Mucosa of stomach (tissue), 1 donor: ENCODE results near the gene FN3KRP.

ENCODE experiments used
- H3K27me3 ChIP-seq: one replicate; pipeline ENCODE4 v1.7.0; 2013; ENCODE audit warnings: mild to moderate bottlenecking, low read length; ENCODE audit not compliant: control insufficient read depth, insufficient read depth
- H3K36me3 ChIP-seq: one replicate; pipeline ENCODE4 v1.7.0; 2013; ENCODE audit warnings: low read length; ENCODE audit not compliant: control insufficient read depth, insufficient read depth
- H3K4me1 ChIP-seq: one replicate; pipeline ENCODE4 v1.7.0; 2013; ENCODE audit warnings: mild to moderate bottlenecking, low read length; ENCODE audit not compliant: control insufficient read depth, insufficient read depth
- H3K4me3 ChIP-seq: one replicate; pipeline ENCODE4 v1.7.0; 2013; ENCODE audit warnings: low read length
- H3K9ac ChIP-seq: one replicate; pipeline ENCODE4 v1.7.0; 2013; ENCODE audit warnings: mild to moderate bottlenecking, low read length, moderate library complexity
- H3K9me3 ChIP-seq: one replicate; pipeline ENCODE4 v1.7.0; 2013; ENCODE audit warnings: mild to moderate bottlenecking, low read length, moderate library complexity; ENCODE audit not compliant: control insufficient read depth
- donor health status: Pancreatic carcinoma.

FN3KRP gene

DNA sequence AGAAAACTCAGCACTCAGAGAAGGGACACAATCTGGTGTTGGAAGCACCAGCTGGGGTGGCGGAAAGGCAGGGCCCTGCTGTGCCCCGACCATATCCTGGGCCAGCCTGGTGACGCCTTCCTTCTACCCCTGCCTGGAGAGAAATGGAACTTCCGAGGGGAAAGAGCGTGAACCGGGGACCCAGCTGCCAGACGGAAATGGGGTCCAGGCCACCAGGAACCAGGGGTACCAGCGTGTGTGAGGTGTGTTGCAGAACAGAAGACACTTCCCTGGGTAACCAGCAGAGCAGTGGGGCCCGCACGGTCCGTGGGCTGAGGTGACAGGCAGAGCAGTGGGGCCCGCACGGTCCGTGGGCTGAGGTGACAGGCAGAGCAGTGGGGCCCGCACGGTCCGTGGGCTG is 24.8 kb upstream of the FN3KRP start:
- Histone ChIP-seq H3K36me3 (no peaks in the 10 kb centered on the region), H3K4me3 (no peak overlapping the region), H3K9ac (no peak overlapping the region), H3K9me3 (no peaks in the 10 kb centered on the region), H3K27me3 (no peaks in the 10 kb centered on the region), H3K4me1 (peaks cover 22% of the 10 kb centered on the region)

DNA sequence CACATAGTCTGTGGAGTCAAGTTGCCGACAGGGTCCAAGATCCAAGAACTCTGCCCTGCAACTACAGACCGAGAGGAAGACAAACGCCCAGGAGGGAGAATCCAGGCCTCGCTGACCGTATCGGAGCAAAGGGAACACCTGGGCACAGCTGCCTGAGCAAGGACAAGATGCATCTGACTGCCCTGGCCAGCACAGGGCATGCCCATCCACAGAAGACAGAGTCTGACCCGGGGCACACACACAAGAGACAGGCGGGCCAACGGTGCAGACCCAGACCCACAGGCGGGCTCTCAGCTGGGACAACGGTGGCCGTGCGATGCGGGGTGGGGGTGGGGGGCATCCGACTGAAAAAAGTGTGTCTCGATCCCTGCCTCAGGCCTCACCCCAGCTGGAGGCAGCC is 24.2 kb upstream of the FN3KRP start:
- no peaks in the 10 kb centered on the region for H3K27me3 ChIP-seq
- H3K4me1 ChIP-seq, result peaks cover 24% of the 10 kb centered on the region
- no peak overlapping the region for H3K4me3 ChIP-seq
- no peaks in the 10 kb centered on the region for H3K36me3 ChIP-seq
- H3K9ac ChIP-seq, result no peak overlapping the region
- H3K9me3 ChIP-seq, result no peaks in the 10 kb centered on the region

DNA sequence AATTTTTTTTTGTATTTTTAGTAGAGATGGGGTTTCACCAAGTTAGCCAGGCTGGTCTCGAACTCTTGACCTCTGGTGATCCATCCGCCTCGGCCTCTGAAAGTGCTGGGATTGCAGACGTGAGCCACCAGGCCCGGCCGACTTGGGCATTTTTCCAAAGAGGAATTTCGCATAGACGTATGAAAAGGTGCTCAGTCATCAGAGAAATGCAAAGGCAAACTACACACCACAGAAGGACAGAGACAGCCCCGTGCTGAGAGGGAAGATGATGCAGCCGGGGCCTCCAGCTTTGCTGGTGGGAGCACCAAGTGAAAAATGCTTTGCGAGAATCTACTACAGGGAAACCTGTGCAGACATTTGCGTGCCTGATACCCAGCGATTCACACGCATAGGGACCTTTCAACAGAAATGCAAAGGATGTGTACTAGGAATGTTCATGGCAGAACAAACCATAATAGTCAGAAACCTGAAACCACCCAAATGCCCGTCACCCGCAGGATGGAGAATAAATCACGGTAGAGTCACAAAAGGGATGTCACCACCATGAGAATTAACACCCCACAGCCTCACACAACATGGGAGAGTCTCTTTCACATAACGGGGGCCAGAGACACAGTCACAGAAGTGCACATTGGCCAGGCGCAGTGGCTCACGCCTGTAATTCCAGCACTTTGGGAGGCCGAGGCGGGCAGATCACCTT is 23.2 kb upstream of the FN3KRP start:
- H3K9me3 ChIP-seq, result no peaks in the 10 kb centered on the region
- H3K4me1 ChIP-seq, result peaks cover 16% of the 10 kb centered on the region
- no peaks in the 10 kb centered on the region for H3K36me3 ChIP-seq
- H3K4me3 ChIP-seq, result no peak overlapping the region
- H3K27me3 ChIP-seq, result no peaks in the 10 kb centered on the region
- no peak overlapping the region for H3K9ac ChIP-seq

DNA sequence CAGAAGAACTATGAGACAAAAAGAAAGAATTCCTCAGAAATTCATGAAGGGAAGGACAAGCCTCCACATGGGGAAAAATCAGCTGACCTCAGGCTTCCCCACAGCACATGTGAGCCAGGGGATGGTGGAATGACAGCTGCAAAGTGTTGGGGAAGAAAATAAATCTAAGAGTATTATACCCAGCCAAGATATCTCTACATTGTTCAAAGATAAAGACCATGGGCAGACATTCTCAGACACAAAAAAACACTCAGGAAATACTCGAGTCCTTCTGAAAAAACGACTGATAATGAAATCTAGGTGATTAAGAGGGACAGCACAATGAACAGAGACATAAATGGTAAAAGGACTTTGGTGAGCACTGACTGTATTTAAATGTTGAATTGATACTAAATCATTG is 21.9 kb upstream of the FN3KRP start:
- H3K27me3 ChIP-seq, result no peaks in the 10 kb centered on the region
- H3K4me1 ChIP-seq, result peaks cover 21% of the 10 kb centered on the region
- H3K4me3 ChIP-seq, result no peak overlapping the region
- H3K9ac ChIP-seq, result no peak overlapping the region
- no peaks in the 10 kb centered on the region for H3K36me3 ChIP-seq
- H3K9me3 ChIP-seq, result no peaks in the 10 kb centered on the region

DNA sequence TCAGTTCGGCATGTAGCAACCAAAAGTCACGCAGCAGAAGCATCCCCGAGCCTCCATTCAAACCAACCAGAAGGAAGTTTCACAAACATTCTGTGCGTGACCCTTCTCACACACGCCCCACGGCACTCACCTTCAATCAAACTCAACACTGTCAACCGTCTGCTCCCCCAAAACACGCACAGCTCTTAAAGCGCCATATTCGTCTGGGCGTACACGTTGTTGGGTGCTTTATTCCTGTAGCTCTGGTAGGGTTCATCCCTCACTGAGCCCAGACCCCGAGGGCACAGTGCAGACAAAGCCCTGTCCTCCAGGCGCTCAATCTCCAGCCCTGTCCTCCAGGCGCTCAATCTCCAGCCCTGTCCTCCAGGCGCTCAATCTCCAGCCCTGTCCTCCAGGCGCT is 20.2 kb upstream of the FN3KRP start:
- no peaks in the 10 kb centered on the region for H3K9me3 ChIP-seq
- peaks cover 21% of the 10 kb centered on the region for H3K4me1 ChIP-seq
- no peaks in the 10 kb centered on the region for H3K36me3 ChIP-seq
- no peaks in the 10 kb centered on the region for H3K27me3 ChIP-seq
- H3K4me3 ChIP-seq, result no peak overlapping the region
- no peak overlapping the region for H3K9ac ChIP-seq

DNA sequence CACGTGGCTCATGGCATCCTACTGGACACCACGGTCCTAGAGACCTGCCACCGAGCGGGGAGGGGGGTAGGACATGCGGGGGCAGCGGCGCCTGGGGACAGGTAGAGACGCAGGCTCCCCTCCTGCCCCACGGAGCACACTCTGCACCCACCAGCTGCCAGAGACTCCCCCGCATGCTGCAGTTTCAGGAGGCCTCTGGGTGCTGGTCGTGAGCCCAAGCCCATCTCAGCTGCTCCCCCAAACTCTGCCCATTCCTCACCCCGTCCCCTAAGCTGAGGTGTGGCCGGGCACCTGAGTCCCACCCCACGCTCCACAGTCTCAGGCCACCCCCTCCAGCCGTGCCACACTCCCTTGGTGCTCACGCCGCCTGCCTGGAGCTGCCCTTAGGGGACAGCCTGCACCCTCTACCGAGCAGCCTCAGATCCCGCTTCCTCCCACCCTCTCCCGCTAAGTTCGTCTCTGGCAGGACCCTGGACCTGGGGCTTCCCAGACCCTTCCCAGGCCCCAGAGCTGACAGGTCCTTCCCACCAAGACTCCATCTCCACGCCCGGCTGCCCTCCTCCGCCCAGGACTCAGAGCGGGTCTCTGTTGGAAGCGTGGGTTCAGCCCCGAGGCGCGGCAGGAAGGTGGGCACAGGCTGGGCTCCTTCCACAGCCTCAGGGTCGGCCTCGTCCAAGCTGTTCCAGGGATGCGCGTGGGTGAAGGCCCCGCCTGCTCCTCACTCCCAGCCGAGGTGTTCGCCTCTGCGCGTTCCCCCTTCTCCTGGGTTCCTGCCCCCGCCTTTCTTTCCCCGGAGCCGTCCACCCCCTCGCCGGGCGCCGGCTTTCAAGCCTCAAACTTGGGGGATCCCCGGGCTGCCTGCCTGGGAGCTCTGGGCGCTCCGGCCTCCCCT is 19.3 kb upstream of the FN3KRP start:
- Histone ChIP-seq H3K4me3 (peak overlapping the region; percentile 47), H3K9me3 (no peaks in the 10 kb centered on the region), H3K9ac (peak overlapping the region; percentile 68), H3K36me3 (no peaks in the 10 kb centered on the region), H3K4me1 (peaks cover 26% of the 10 kb centered on the region), H3K27me3 (no peaks in the 10 kb centered on the region)

DNA sequence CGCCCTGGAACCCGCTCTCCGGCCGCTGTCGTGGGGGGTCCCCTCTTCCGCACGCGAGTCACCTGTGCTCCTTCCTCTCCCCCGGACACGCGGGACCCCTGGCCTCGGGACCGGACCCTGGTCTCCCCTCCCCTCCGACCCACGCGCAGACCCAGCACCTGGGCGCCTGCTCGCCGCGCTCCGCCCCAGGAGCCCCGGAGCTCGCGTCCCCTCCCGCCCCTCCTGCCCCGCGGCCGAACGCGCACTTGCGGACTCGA is 18.8 kb upstream of the FN3KRP start:
- H3K27me3 ChIP-seq, result no peaks in the 10 kb centered on the region
- no peaks in the 10 kb centered on the region for H3K36me3 ChIP-seq
- no peaks in the 10 kb centered on the region for H3K9me3 ChIP-seq
- no peak overlapping the region for H3K4me3 ChIP-seq
- peaks cover 32% of the 10 kb centered on the region for H3K4me1 ChIP-seq
- peak overlapping the region; percentile 68 for H3K9ac ChIP-seq

DNA sequence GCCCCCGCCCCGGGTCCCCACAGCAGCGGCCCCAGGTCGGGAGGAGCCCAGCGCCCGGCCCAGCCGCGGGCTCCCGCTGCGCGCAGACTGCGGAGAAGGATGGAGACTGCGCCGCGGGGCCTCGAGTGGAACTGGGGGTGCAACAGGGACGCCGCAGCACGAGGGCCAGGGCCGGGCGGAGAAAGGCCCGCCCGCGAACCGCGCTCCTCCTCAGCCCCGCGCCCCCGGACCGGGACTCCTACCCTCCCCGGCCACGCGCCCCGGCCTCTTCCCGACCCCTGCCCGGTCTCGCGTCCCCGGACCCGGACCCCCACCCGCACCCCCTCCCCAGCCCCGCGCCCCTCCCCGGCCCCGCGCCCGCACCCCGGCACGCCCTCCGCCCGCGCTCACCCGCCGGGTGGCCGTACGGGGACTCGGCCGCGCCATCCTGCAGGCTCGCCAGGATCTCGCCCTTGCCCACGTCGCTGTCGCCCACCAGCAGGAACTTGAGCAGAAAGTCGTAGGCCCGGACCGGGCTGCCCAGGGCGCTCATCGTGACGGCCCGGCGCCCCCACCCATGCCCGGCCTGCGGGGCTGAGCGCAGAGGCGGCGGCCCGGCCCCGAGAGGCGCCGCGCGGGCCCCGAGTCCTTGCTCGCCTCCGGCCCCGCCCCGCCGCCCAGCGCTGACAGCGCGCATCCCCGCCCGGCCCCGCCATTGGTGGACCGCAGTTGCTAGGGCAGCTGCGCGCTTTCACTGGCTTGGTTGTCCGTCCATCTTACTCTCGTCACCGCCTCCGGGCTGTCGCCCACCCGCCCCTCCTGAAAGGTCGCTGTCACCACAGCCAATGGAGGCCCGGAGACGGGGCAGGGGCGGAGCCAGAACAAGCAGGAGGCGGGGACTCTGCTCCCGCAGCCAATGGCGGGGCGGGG is 18.2 kb upstream of the FN3KRP start, which contains the start of gene RAB40B:
Gene RAB40B, minus strand, starts transcription at position 634 of the 909 bp plus-strand sequence. Its CDS starts 102 bp downstream, at position 532.
- no peaks in the 10 kb centered on the region for H3K9me3 ChIP-seq
- no peaks in the 10 kb centered on the region for H3K27me3 ChIP-seq
- peaks cover 38% of the 10 kb centered on the region for H3K4me1 ChIP-seq
- no peaks in the 10 kb centered on the region for H3K36me3 ChIP-seq
- peak within 1 kb of the TSS; percentile 68 for H3K9ac ChIP-seq
- H3K4me3 ChIP-seq, result peak within 1 kb of the TSS; percentile 47

DNA sequence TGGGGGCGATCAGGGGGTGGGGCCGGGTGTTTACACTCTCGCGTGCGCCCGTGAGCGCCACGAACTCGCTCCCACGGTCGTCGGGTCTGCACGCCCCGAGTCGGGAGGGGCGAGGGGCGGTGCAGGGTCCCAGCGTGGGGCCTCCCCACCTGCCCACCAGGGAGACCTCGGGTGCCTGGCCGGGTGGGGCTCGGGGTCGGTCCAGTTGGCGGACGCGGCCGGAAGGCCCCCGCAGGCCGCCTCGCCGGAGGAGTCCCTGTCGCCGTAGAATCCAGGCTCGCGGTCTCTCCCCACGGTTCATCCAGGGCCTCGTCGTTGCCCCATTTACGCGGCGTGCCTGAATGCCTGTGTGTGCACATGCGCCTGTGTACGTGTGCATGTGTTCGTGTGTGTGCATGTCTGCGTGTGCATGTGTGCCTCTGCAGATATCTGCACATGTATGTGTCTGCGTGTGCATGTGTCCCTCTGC is 17.5 kb upstream of the FN3KRP start:
- H3K36me3 ChIP-seq, result no peaks in the 10 kb centered on the region
- H3K27me3 ChIP-seq, result no peaks in the 10 kb centered on the region
- peak overlapping the region; percentile 39 for H3K9ac ChIP-seq
- H3K9me3 ChIP-seq, result no peaks in the 10 kb centered on the region
- peaks cover 45% of the 10 kb centered on the region for H3K4me1 ChIP-seq
- peak overlapping the region; percentile 41 for H3K4me3 ChIP-seq

DNA sequence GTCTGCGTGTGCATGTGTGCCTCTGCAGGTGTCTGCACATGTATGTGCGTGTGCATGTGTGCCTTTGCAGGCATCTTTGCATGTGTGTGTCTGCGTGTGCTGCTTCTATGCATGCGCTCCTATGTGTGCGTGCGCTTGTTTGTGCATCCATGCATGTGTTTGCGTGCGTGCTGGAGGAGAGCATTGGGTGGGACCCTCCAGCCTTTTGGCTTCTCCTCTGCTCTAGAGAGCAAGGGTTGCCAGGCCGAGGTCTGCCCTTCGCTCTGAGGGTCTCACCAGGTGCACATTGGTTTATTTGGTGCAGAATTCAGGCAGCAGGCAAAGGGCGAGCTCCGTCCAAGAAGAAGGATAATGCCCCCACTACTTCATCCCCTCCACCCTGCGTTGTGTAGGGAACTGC is 17.0 kb upstream of the FN3KRP start:
- Histone ChIP-seq H3K9ac (no peak overlapping the region), H3K9me3 (no peaks in the 10 kb centered on the region), H3K4me3 (no peak overlapping the region)

DNA sequence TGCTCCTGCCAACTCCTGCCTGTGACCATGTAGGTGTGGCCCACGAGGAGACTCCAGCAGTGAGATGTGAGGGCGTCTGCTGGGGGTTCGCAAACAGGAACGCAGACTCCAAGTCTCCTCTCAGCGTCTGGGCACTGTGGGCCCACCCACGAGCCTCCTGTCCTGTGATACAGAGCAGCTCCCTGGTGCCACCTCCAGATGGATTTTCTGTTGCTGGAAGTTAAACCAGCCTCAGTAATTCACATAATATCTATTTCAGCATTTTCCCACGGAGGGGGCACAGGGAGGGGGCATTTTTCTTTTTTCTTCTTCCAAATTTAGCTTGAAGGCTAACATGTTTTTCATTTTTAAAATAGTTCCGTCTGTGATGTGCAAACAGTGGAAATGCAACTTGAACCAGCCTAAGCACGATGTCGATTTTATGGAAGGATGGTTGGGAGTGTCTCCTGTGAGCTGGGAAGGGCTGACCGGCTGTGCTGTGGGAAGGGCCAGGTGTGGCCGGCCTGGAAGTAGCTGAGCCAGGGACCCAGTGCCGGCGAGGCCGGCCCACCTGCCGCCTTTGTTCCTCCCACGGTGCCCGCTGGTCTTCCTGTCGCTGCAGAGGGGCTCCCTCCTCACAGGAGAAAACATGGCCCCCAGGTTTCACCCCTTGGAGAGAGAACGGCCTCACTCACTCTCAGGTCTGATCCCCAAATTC is 14.1 kb upstream of the FN3KRP start:
- Histone ChIP-seq H3K9ac (no peak overlapping the region), H3K36me3 (no peaks in the 10 kb centered on the region), H3K9me3 (no peaks in the 10 kb centered on the region), H3K27me3 (no peaks in the 10 kb centered on the region), H3K4me3 (no peak overlapping the region), H3K4me1 (peaks cover 43% of the 10 kb centered on the region)

More for the DNA sequence above, 17.0 kb upstream of the FN3KRP start:
- Histone ChIP-seq H3K4me1 (peaks cover 50% of the 10 kb centered on the region), H3K27me3 (no peaks in the 10 kb centered on the region), H3K36me3 (no peaks in the 10 kb centered on the region)
